Neural progenitor cell (in vitro differentiated cells): ENCODE measurements around the gene POP4.

Source experiments
- EZH2 ChIP-seq: fragments of 200-600 bp; sonication (generic); IDR thresholded peaks from 2 replicates; pipeline ENCODE4 v1.6.1; 2017; ENCODE audit warnings: antibody characterized with exemption, mild to moderate bottlenecking, moderate library complexity
- TF ChIP-seq, protein P1 (sequence below): fragments of 200-600 bp; sonication (generic); IDR thresholded peaks from 2 replicates; pipeline ENCODE4 v1.5.1; 2017; ENCODE audit warnings: antibody characterized with exemption, mild to moderate bottlenecking

DNA sequence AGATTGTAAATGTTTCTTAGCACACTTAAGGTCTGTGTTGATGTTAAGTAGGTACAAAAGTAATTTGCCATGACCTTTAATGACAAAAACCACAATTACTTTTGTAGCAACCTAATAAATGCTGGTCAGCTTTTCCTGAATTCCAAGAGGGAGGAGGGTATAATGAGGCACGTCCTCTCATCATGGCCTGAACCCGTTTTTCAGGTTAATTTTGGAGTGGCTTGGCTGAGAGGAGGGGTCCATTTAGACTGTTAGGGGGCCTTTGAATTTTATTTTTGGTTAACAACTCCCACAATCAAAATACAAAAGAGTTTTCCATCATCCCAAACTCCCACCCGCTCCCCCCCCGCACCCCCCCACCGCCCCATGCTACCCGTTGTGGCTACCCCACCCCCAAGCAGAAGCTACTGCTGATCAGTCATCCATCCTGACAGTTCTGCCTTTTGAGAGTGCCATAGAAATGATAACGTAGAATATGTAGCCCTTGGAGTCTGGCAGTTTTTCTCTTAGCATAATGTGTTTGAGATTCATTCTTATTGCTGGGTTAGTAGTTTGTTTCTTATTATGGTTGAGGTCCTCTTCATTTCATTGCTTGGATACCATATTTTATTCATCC lies 44.8 kb downstream of the POP4 start:
- TF ChIP-seq, protein P1, sequence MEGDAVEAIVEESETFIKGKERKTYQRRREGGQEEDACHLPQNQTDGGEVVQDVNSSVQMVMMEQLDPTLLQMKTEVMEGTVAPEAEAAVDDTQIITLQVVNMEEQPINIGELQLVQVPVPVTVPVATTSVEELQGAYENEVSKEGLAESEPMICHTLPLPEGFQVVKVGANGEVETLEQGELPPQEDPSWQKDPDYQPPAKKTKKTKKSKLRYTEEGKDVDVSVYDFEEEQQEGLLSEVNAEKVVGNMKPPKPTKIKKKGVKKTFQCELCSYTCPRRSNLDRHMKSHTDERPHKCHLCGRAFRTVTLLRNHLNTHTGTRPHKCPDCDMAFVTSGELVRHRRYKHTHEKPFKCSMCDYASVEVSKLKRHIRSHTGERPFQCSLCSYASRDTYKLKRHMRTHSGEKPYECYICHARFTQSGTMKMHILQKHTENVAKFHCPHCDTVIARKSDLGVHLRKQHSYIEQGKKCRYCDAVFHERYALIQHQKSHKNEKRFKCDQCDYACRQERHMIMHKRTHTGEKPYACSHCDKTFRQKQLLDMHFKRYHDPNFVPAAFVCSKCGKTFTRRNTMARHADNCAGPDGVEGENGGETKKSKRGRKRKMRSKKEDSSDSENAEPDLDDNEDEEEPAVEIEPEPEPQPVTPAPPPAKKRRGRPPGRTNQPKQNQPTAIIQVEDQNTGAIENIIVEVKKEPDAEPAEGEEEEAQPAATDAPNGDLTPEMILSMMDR, result no peak
- no peak for TF ChIP-seq EZH2
